B cell (primary cell): ENCODE data around the gene PDLIM4. TPM values are rescaled to one million over a fixed set of nuclear protein-coding genes. Genes with fewer than 3 reads are reported as not detected.

Experiments
- ATAC-seq: fragments of 200-7000 bp; cut with Tn5 transposase; one replicate; pipeline ENCODE4 v1.10.0; 2021; ENCODE audit warnings: low read depth, mild to moderate bottlenecking, moderate number of reproducible peaks, moderate library complexity
- CTCF ChIA-PET: fragments of 350-600 bp; sonication (Branson Sonifier 250); formaldehyde crosslinking; loops from one replicate; lab custom pipeline; 2021; ENCODE audit warnings: antibody characterized with exemption, inconsistent platforms; lab: Charles Lee
- POLR2A ChIA-PET: fragments of 350-600 bp; sonication (Branson Sonifier 250); formaldehyde crosslinking; loops from one replicate; lab custom pipeline; 2021; ENCODE audit warnings: antibody characterized with exemption; lab: Charles Lee
- DNase-seq: peaks from one replicate; pipeline ENCODE4 v3.0.0; 2013
- H2AFZ ChIP-seq: 2 replicates; pipeline ENCODE4 v1.6.1; 2012; ENCODE audit warnings: mild to moderate bottlenecking, low read depth, low read length; ENCODE audit not compliant: insufficient read depth, poor library complexity, severe bottlenecking
- H3K27ac ChIP-seq, 2 donors: 1 replicate in 1 of 2; 2 replicates in 1 of 2; pipeline ENCODE4 v1.5.1; 2012 to 2013; ENCODE audit warnings: low read length in 2 of 2, mild to moderate bottlenecking in 2 of 2, moderate library complexity in 1 of 2
- H3K27me3 ChIP-seq, 4 experiments: fragments of 200-600 bp in 1 of 4; sonication (generic) in 1 of 4; replicated peaks in 1 of 4; 1 replicate in 2 of 4; 2 replicates in 2 of 4; pipeline versions ENCODE4 v1.6.1 to v1.7.0; 2013 to 2016; ENCODE audit warnings: low read length in 3 of 4, mild to moderate bottlenecking in 2 of 4, mixed read lengths in 1 of 4, moderate library complexity in 1 of 4; ENCODE audit not compliant: insufficient read depth in 4 of 4, control insufficient read depth in 3 of 4; ENCODE audit errors: control extremely low read depth in 1 of 4
- H3K36me3 ChIP-seq, 2 experiments: replicated peaks in 1 of 2; 1 replicate in 1 of 2; 2 replicates in 1 of 2; pipeline versions ENCODE4 v1.6.1 to v1.7.1; 2013; ENCODE audit warnings: low read length in 1 of 2; ENCODE audit not compliant: insufficient read depth in 2 of 2, control insufficient read depth in 1 of 2; ENCODE audit errors: control extremely low read depth in 1 of 2, extremely low read depth in 1 of 2
- H3K4me1 ChIP-seq, 2 donors: fragments of 200-600 bp in 1 of 2; sonication (generic) in 1 of 2; 1 replicate in 1 of 2; 2 replicates in 1 of 2; pipeline versions ENCODE4 v1.5.1 to v1.6.1; 2013 to 2017; ENCODE audit warnings: low read length in 2 of 2; ENCODE audit not compliant: control insufficient read depth in 2 of 2, insufficient read depth in 2 of 2
- H3K4me2 ChIP-seq: replicated peaks from 2 replicates; pipeline ENCODE3; 2012; ENCODE audit warnings: mild to moderate bottlenecking, low read depth, low read length; ENCODE audit not compliant: poor library complexity, severe bottlenecking
- H3K4me3 ChIP-seq, 5 experiments: fragments of 200-600 bp in 1 of 5; sonication (generic) in 1 of 5; 1 replicate in 3 of 5; 2 replicates in 2 of 5; pipeline versions ENCODE4 v1.5.1 to v1.7.0; 2011 to 2016; ENCODE audit warnings: low read length in 4 of 5, mild to moderate bottlenecking in 4 of 5, low read depth in 2 of 5, control low read depth in 1 of 5, moderate library complexity in 1 of 5; ENCODE audit not compliant: insufficient read depth in 1 of 5; ENCODE audit errors: control extremely low read depth in 1 of 5, extremely low read depth in 1 of 5
- H3K79me2 ChIP-seq: fragments of 200-600 bp; sonication (generic); one replicate; pipeline ENCODE4 v1.6.0; 2016; ENCODE audit warnings: low read length; ENCODE audit not compliant: control insufficient read depth, insufficient read depth
- H3K9ac ChIP-seq: fragments of 200-600 bp; sonication (generic); 2 replicates; pipeline ENCODE4 v1.6.1; 2017; ENCODE audit warnings: mild to moderate bottlenecking, low read length, moderate library complexity
- H3K9me3 ChIP-seq, 3 donors: one replicate each; pipeline versions ENCODE4 v1.6.1 to v1.7.1; 2013; ENCODE audit warnings: low read length in 2 of 3; ENCODE audit not compliant: control insufficient read depth in 2 of 3, insufficient read depth in 1 of 3; ENCODE audit errors: control extremely low read depth in 1 of 3
- H4K20me1 ChIP-seq: 2 replicates; pipeline ENCODE4 v1.6.0; 2012; ENCODE audit warnings: mild to moderate bottlenecking, low read length; ENCODE audit not compliant: insufficient read depth, control insufficient read depth, poor library complexity, severe bottlenecking
- H3K27ac Mint-ChIP-seq: one replicate; pipeline ENCODE4 v1.8.0; 2021; ENCODE audit warnings: mixed read lengths
- H3K27me3 Mint-ChIP-seq: one replicate; pipeline ENCODE4 v1.8.0; 2021; ENCODE audit warnings: mixed read lengths
- H3K4me1 Mint-ChIP-seq: one replicate; pipeline ENCODE4 v1.8.0; 2021; ENCODE audit warnings: mixed read lengths
- H3K4me3 Mint-ChIP-seq: one replicate; pipeline ENCODE4 v1.8.0; 2021; ENCODE audit warnings: mixed read lengths
- H3K9me3 Mint-ChIP-seq: one replicate; pipeline ENCODE4 v1.8.0; 2022; ENCODE audit warnings: mixed read lengths; ENCODE audit not compliant: insufficient read depth
- EZH2 ChIP-seq: IDR thresholded peaks from 2 replicates; pipeline ENCODE4 v1.6.1; 2012; ENCODE audit warnings: borderline replicate concordance, low read depth, mild to moderate bottlenecking, moderate library complexity, low read length; ENCODE audit not compliant: insufficient read depth, poor library complexity, severe bottlenecking
- WGBS: methylation state at CpG from one replicate; pipeline ENCODE4 v1.1.5; 2013; ENCODE audit warnings: missing lambda C conversion rate; ENCODE audit not compliant: insufficient coverage; 5-methylcytosine and 5-hydroxymethylcytosine counted together
- intact Hi-C: fragments of 100-400 bp; cut with micrococcal nuclease; formaldehyde crosslinking; loops from one replicate; pipeline ENCODE4 v1.10.0; 2022
- polyA plus RNA-seq: library from polyadenylated mRNA; depleted of rRNA; stranded (reverse); fragments of >200 nt; gene quantifications from 2 replicates; pipeline ENCODE4 v1.2.3, GENCODE V29; 2012
- total RNA-seq, 2 donors: library from RNA; stranded (reverse); fragments of 120-200 nt in 1 of 2; gene quantifications; 1 replicate in 1 of 2; 2 replicates in 1 of 2; pipeline versions ENCODE4 v1.2.3 to v1.2.4, GENCODE V29; 2013 to 2022
- TF ChIP-seq, protein P1 (sequence below): fragments of 200-600 bp; IDR thresholded peaks from one replicate; pipeline ENCODE4 v1.8.0; 2022; ENCODE audit warnings: antibody characterized with exemption, mild to moderate bottlenecking

The PDLIM4 gene
- total and polyA plus RNA-seq, 2 donors (not counting 1 experiment from before 2014, with no cell fraction given): not detected

DNA sequence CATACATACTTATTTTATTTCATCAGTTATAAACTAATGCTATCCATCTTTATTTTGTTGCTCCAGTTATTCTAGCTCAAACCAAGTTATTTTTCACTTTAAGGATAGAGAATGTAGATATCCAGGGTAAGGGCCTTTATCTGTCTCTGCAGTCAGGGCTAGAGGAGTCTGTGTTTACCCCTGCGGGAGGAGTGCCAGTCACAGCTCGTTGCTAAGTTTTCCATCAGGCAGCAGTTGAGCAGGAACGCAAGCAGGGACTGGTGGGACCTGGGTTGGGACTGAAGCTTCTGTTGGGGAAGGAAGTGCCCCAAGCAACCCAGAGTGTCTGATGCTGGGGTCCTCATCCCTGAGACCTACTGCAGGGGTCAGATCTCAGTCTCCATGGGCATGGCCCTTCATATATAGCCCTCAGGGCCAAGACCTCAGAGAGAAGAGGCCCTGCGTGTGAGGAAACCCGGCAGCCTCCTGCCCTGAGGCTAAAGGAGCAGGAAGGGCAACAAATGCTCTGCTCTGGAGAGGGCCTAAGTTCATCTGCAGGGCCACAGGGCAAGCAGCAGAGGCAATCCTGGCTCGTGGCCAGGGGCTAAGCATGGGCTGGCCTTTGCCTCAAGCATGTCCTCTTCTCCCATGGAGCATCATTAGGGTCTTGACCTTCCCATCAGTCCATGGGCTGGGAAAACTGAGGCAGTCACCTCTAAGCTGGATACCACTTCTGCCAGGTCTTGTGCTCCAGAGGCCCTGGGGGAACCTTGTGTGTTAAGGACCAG is 43.3 kb downstream of the PDLIM4 start:
- peaks cover 0 to 7% (median 4%) of the 10 kb centered on the region in 3 donors for H3K9me3 ChIP-seq
- no peak overlapping the region for H3K4me3 Mint-ChIP-seq
- H2AFZ ChIP-seq: no peak overlapping the region
- ChIA-PET POLR2A (no interaction called here), CTCF (no interaction called here)
- H3K9me3 Mint-ChIP-seq: peaks cover 7% of the 10 kb centered on the region
- WGBS: 94% methylated on average over 6 of the region's 6 CpGs
- H3K79me2 ChIP-seq: no peaks in the 10 kb centered on the region
- peaks cover under 1% of the 10 kb centered on the region for H3K4me1 Mint-ChIP-seq
- peaks cover 0 to under 1% of the 10 kb centered on the region in 2 donors for H3K4me1 ChIP-seq
- H3K27ac Mint-ChIP-seq: no peak overlapping the region
- no peak overlapping the region for H3K4me3 ChIP-seq
- H3K36me3 ChIP-seq: no peaks in the 10 kb centered on the region
- H3K27me3 ChIP-seq: peaks cover 0 to 11% (median 5%) of the 10 kb centered on the region in 4 experiments
- H4K20me1 ChIP-seq: no peaks in the 10 kb centered on the region
- no peak overlapping the region for H3K27ac ChIP-seq
- intact Hi-C loops: no loop called here
- H3K27me3 Mint-ChIP-seq: peaks cover 12% of the 10 kb centered on the region
- no peak overlapping the region for H3K9ac ChIP-seq
- DNase-seq (no peak), ATAC-seq (no peak)
- H3K4me2 ChIP-seq: no peak overlapping the region
- TF ChIP-seq, protein P1, sequence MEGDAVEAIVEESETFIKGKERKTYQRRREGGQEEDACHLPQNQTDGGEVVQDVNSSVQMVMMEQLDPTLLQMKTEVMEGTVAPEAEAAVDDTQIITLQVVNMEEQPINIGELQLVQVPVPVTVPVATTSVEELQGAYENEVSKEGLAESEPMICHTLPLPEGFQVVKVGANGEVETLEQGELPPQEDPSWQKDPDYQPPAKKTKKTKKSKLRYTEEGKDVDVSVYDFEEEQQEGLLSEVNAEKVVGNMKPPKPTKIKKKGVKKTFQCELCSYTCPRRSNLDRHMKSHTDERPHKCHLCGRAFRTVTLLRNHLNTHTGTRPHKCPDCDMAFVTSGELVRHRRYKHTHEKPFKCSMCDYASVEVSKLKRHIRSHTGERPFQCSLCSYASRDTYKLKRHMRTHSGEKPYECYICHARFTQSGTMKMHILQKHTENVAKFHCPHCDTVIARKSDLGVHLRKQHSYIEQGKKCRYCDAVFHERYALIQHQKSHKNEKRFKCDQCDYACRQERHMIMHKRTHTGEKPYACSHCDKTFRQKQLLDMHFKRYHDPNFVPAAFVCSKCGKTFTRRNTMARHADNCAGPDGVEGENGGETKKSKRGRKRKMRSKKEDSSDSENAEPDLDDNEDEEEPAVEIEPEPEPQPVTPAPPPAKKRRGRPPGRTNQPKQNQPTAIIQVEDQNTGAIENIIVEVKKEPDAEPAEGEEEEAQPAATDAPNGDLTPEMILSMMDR: no peak

DNA sequence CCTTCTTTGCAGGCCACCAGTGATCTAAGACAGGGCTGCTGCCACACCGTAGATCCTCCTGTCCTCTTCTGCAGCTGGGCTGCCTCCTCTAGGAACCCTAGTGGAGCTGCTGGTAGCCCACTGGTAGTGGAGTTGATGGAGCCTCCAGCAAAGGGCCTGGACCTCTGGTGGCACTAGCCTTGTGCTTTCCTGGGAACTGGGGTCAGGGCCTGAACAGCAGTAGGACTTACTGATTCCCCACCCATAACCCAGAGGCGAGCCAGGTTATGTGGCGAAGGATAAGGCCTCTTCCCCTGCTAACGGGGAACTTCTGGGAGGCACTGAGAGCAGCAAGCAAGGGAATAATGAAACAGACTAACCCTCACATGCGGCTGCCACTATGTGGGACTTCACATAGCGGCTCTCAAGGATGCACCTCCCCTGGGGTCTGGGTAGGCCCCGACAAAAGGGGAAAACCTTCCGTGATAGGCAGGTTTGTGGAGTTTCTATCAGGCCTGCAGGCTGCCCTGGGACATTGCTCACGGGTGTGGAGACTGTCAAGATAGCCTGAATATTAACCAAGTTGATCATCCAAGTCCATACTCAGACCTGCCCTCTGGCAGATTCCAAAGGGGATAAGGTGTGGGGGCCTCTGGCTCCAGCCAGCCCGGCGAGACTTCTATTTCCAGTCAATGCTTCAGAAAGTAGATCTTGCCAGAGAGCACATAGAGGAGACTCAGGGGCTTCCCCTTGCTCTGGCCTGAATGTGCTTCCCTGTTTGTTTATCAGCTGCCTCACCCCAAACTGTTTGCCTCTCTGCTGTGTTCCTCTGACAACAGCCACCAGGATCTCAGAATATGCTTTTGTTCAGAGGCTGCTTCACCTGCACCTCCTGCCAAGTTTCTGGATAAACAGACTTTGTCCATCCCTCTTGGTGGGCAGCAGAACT is 44.1 kb downstream of the PDLIM4 start:
- TF ChIP-seq EZH2: no peak
- TF ChIP-seq, protein P1: no peak
- intact Hi-C loops: no loop called here
- Histone ChIP-seq H3K79me2 (no peaks in the 10 kb centered on the region), H3K27ac (no peak overlapping the region), H3K36me3 (no peaks in the 10 kb centered on the region), H3K4me2 (no peak overlapping the region), H3K4me1 (no peaks in the 10 kb centered on the region), H4K20me1 (no peaks in the 10 kb centered on the region), H2AFZ (no peak overlapping the region), H3K9ac (no peak overlapping the region), H3K4me3 (no peak overlapping the region), H3K27me3 (peaks cover 0 to 2% (median 0%) of the 10 kb centered on the region in 4 experiments), H3K9me3 (peaks cover 0 to 4% (median 4%) of the 10 kb centered on the region in 3 donors)
- ATAC-seq: no peak
- no peak for DNase-seq
- ChIA-PET POLR2A (no interaction called here), CTCF (no interaction called here)
- peaks cover 7% of the 10 kb centered on the region for H3K9me3 Mint-ChIP-seq
- peaks cover 5% of the 10 kb centered on the region for H3K27me3 Mint-ChIP-seq
- WGBS: 84% methylated on average over 11 of the region's 11 CpGs
- H3K27ac Mint-ChIP-seq: no peak overlapping the region
- H3K4me3 Mint-ChIP-seq: no peak overlapping the region
- H3K4me1 Mint-ChIP-seq: no peaks in the 10 kb centered on the region
